ENCODE measurements around the gene KLHL28. TPM values are rescaled to one million over a fixed set of nuclear protein-coding genes. Genes with fewer than 3 reads are reported as not detected.

KLHL28 gene, protein sequence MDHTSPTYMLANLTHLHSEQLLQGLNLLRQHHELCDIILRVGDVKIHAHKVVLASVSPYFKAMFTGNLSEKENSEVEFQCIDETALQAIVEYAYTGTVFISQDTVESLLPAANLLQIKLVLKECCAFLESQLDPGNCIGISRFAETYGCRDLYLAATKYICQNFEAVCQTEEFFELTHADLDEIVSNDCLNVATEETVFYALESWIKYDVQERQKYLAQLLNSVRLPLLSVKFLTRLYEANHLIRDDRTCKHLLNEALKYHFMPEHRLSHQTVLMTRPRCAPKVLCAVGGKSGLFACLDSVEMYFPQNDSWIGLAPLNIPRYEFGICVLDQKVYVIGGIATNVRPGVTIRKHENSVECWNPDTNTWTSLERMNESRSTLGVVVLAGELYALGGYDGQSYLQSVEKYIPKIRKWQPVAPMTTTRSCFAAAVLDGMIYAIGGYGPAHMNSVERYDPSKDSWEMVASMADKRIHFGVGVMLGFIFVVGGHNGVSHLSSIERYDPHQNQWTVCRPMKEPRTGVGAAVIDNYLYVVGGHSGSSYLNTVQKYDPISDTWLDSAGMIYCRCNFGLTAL
- 7.4 TPM in 2 replicates for total RNA-seq

DNA sequence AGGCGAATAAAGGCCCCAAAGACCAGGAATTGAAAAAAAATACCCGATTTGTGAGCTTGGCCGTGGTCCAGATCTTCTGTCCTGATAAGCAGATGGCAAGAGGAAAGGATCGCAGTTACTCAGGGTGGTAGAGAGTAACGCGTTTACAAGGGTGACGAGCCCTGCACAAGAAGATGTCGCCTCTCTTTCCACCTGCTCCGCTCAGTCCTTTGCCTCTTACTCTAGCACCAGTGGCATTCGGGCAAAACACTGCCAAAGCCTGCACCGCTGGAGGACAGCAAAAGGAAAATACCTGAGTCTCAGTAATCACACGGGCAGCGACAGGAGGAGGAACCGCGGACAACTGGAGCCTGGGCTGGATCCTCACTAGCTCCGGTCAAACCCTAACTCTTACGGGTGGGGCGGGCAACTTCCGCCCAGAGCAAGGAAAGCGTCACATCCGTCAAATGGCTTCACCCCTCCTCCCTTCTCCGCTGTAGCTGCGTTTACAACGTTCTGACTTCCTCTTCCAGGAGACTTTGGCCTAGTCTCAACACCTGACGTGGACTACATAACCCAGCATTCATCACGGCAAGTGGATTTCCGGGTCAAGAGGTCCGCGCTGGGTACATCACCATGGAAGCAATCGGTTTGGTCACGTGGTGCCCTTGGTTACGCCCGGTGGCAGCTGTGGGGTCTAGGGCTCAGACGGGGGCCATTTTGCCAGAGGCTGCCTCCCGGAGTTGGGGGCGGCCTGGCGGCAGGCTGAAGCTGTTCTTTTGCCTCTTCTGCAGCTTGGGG is at the start of gene KLHL28, which contains the start of gene TOGARAM1:
Gene KLHL28 (minus strand): TSS at position 394 of the 780 bp plus-strand sequence. CDS start 16,019 bp downstream, outside the sequence.
Gene TOGARAM1 (plus strand): TSS at position 637 of the 780 bp plus-strand sequence. CDS start 232 bp downstream, outside the sequence.

Other genes with a start within 250 kb of the KLHL28 start
- 12.4 and 12.5 TPM in 2 replicates for gene TOGARAM1, start 243 bp upstream of the KLHL28 start, total RNA-seq
- gene PRPF39, start 122.2 kb upstream of the KLHL28 start, total RNA-seq: 11.5 and 13.0 TPM in 2 replicates
- gene FKBP3, start 172.5 kb upstream of the KLHL28 start, total RNA-seq: 25.8 and 30.8 TPM in 2 replicates
- gene FANCM, start 174.0 kb upstream of the KLHL28 start, total RNA-seq: 2.7 and 3.5 TPM in 2 replicates

Measured in cardiac ventricle fibroblast (primary cell).